Thymus (tissue), 11 donors: Measurements from ENCODE around the gene PLK5. TPM values are rescaled to one million over a fixed set of nuclear protein-coding genes. Genes with fewer than 3 reads are reported as not detected.

Source experiments
- DNase-seq, 9 donors: peaks; one replicate each; pipeline ENCODE4 v3.0.0-alpha.2; 2013; ENCODE audit warnings: low spot score in 9 of 9, low read depth in 6 of 9, missing footprints in 1 of 9
- H3K27ac ChIP-seq, 2 donors: one replicate each; pipeline ENCODE4 v1.5.1; 2013; ENCODE audit warnings: control low read depth in 1 of 2, low read depth in 1 of 2, low read length in 1 of 2, mild to moderate bottlenecking in 1 of 2, moderate library complexity in 1 of 2
- H3K27me3 ChIP-seq, 2 donors: one replicate each; pipeline ENCODE4 v1.5.1; 2013; ENCODE audit warnings: low read length in 1 of 2; ENCODE audit not compliant: control insufficient read depth in 2 of 2, insufficient read depth in 1 of 2
- H3K36me3 ChIP-seq, 2 donors: one replicate each; pipeline ENCODE4 v1.5.1; 2013; ENCODE audit warnings: low read length in 1 of 2, mild to moderate bottlenecking in 1 of 2, moderate library complexity in 1 of 2; ENCODE audit not compliant: control insufficient read depth in 2 of 2, insufficient read depth in 2 of 2
- H3K4me1 ChIP-seq, 2 donors: one replicate each; pipeline ENCODE4 v1.5.1; 2013; ENCODE audit warnings: low read length in 2 of 2; ENCODE audit not compliant: control insufficient read depth in 2 of 2, insufficient read depth in 2 of 2
- H3K4me3 ChIP-seq, 2 donors: one replicate each; pipeline ENCODE4 v1.5.1; 2013; ENCODE audit warnings: low read length in 2 of 2, control low read depth in 1 of 2, mild to moderate bottlenecking in 1 of 2
- H3K9me3 ChIP-seq, 2 donors: one replicate each; pipeline ENCODE4 v1.5.1; 2013; ENCODE audit warnings: low read length in 1 of 2, mild to moderate bottlenecking in 1 of 2; ENCODE audit not compliant: control insufficient read depth in 2 of 2, insufficient read depth in 1 of 2
- WGBS: extraction: QIAGEN DNeasy Blood & Tissue Kit; methylation state at CpG from one replicate; pipeline ENCODE4 v1.1.7; 2013; 5-methylcytosine and 5-hydroxymethylcytosine counted together
- polyA plus RNA-seq: library from polyadenylated mRNA; stranded (reverse); fragments of 200-250 nt; gene quantifications from one replicate; pipeline ENCODE4 v1.2.3, GENCODE V29; 2013
- total RNA-seq: library from RNA; stranded (reverse); fragments of 120-200 nt; gene quantifications from one replicate; pipeline ENCODE4 v1.2.4, GENCODE V29; 2013
- donor health status: healthy.

PLK5 gene
- total and polyA plus RNA-seq, 2 donors: 0.09 to 0.25 TPM

DNA sequence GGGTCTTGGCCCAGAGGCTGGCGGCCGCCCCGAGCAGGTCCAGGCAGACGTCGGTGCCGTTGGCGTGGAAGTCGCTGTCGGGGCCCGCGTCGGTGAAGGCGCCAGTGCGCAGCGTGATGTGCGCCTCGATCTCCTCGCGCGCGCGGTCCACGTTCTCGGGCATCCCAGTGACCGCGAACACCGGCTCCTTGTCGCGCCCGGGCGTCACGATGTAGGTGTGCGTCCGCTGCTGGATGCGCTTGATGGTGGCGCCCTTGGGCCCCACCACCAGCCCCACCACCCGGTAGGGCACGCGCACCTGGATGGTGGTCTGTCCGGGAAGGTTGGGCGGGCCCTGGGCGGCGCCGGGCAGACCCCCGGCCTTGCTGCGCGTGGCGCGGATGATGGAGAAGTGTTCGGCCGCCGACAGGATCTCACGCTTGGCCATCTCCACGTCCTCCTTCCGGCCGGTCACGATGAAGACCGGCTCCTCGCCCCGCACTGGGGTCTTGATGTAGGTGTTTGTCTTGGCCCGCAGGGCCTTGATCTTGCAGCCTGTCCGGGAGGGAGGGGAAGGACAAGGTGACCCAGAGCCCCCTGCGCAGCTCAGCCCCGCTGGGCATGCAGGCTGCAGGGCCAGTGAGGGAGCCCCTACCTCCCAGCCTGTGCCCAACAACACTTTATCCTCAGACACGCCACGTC, 32.7 kb downstream of the PLK5 start:
- Histone ChIP-seq H3K4me3 (no peak overlapping the region), H3K36me3 (peaks cover 0 to 12% of the 10 kb centered on the region in 2 donors), H3K27me3 (no peaks in the 10 kb centered on the region), H3K4me1 (no peaks in the 10 kb centered on the region), H3K9me3 (peaks cover 0 to 2% of the 10 kb centered on the region in 2 donors), H3K27ac (no peak overlapping the region)
- 98% methylated on average over 66 of the region's 66 CpGs for WGBS
- no peak for DNase-seq

DNA sequence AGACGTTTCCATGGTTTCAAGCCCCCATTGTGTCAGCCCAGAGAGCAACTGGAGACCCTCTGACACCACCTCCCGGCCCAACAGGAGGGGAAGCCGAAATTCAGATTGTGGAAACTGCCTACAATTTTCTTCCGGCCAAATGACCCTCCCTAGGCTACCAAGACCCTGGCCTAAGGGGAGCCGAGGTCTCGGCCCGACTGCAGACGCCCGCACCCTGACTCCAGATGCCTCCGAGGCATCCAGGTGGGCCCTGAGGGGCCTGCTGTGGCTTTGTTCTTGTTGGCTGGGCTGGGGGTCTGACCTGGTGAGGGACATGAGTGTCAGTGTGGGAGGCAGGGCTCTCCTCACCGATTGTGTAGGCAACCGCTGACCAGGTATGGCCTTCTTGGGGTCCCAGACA, 34.7 kb downstream of the PLK5 start:
- WGBS: 95% methylated on average over 12 of the region's 12 CpGs
- no peak overlapping the region for H3K4me3 ChIP-seq

GRCh38 chr19:1560286-1560882, 36.5 kb downstream of the PLK5 start:
- WGBS: 72% methylated on average over 25 of the region's 25 CpGs
- Histone ChIP-seq H3K27me3 (peaks cover 0 to 3% of the 10 kb centered on the region in 2 donors), H3K4me1 (no peaks in the 10 kb centered on the region), H3K27ac (no peak overlapping the region), H3K4me3 (no peak overlapping the region), H3K9me3 (peaks cover 0 to 5% of the 10 kb centered on the region in 2 donors), H3K36me3 (peaks cover 0 to 11% of the 10 kb centered on the region in 2 donors)
- no peak for DNase-seq

More for the DNA sequence above, 34.7 kb downstream of the PLK5 start:
- peaks cover 0 to 2% of the 10 kb centered on the region in 2 donors for H3K27me3 ChIP-seq
- H3K36me3 ChIP-seq: peaks cover 0 to 12% of the 10 kb centered on the region in 2 donors
- no peak overlapping the region for H3K27ac ChIP-seq
- H3K4me1 ChIP-seq: no peaks in the 10 kb centered on the region
- no peak for DNase-seq
- H3K9me3 ChIP-seq: no peaks in the 10 kb centered on the region

GRCh38 chr19:1561236-1561842, 37.5 kb downstream of the PLK5 start:
- H3K27ac ChIP-seq: no peak overlapping the region
- H3K27me3 ChIP-seq: peaks cover 3 to 12% of the 10 kb centered on the region in 2 donors
- H3K4me1 ChIP-seq: no peaks in the 10 kb centered on the region
- WGBS: 95% methylated on average over 17 of the region's 17 CpGs
- no peak for DNase-seq
- peaks cover 0 to 1% of the 10 kb centered on the region in 2 donors for H3K36me3 ChIP-seq
- H3K9me3 ChIP-seq: peaks cover 0 to 11% of the 10 kb centered on the region in 2 donors
- H3K4me3 ChIP-seq: no peak overlapping the region

GRCh38 chr19:1563251-1563650, 39.4 kb downstream of the PLK5 start:
- H3K4me1 ChIP-seq: peaks cover 2 to 6% of the 10 kb centered on the region in 2 donors
- no peak overlapping the region for H3K27ac ChIP-seq
- peaks cover 17 to 23% of the 10 kb centered on the region in 2 donors for H3K27me3 ChIP-seq
- no peak overlapping the region for H3K4me3 ChIP-seq
- H3K9me3 ChIP-seq: peaks cover 0 to 11% of the 10 kb centered on the region in 2 donors
- no peaks in the 10 kb centered on the region for H3K36me3 ChIP-seq
- 93% methylated on average over 6 of the region's 6 CpGs for WGBS
- DNase-seq: no peak

DNA sequence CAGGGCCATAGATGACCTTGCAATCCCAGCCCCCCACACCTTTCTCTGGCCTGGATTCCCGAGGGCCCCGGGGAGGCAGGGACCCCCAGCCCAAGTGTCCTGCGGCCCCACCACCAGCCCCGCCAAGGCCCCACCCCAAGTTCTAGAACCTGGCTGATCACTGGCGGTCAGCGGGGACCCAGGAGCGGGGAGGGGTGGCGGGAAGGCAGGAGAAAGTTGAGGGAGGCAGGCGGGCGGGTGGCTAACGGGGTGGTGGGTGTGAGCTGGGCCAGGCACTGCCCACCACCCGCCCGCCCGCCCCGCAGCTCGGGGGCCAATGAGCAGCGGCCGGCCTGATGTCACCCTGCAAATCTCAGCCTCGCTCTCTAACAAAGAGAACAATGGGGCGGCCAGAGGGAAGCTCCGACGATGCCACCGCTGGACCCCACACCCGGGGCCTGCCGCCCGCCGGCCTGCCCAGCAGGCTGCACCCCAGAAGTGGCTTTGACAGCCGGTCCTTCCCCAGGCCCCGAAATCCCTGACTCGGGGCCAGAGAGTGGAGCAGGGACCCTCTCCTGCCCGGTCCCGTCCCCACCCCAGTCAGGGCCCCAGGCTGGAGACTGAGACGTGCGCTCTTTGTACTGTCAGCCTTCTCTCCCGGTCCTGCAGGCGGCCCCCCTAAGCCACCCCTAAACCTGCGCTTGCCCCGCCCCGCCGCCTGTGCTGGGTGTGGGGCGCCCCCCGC, 42.7 kb downstream of the PLK5 start:
- WGBS: 50% methylated on average over 42 of the region's 42 CpGs
- peaks cover 0 to 21% of the 10 kb centered on the region in 2 donors for H3K9me3 ChIP-seq
- peaks cover 17 to 47% of the 10 kb centered on the region in 2 donors for H3K27me3 ChIP-seq
- H3K27ac ChIP-seq: peak overlapping the region; percentile 26 to 60
- H3K4me3 ChIP-seq: peak overlapping the region; percentile 35 to 74
- H3K4me1 ChIP-seq: peaks cover 6 to 12% of the 10 kb centered on the region in 2 donors
- H3K36me3 ChIP-seq: no peaks in the 10 kb centered on the region
- DNase-seq: peak in 1 of 9 donors; percentile 9

GRCh38 chr19:1567116-1567847, 43.4 kb downstream of the PLK5 start:
- peaks cover 0 to 21% of the 10 kb centered on the region in 2 donors for H3K9me3 ChIP-seq
- peak overlapping the region in 1 of 2 donors; percentile 74 for H3K4me3 ChIP-seq
- WGBS: 2% methylated on average over 108 of the region's 108 CpGs
- no peaks in the 10 kb centered on the region for H3K36me3 ChIP-seq
- H3K27ac ChIP-seq: peak overlapping the region in 1 of 2 donors; percentile 38
- peak in 1 of 9 donors; percentile 18 for DNase-seq
- H3K27me3 ChIP-seq: peaks cover 17 to 48% of the 10 kb centered on the region in 2 donors
- peaks cover 6 to 12% of the 10 kb centered on the region in 2 donors for H3K4me1 ChIP-seq

GRCh38 chr19:1567848-1568227, 44.0 kb downstream of the PLK5 start:
- Histone ChIP-seq H3K27ac (no peak overlapping the region), H3K9me3 (peaks cover 0 to 21% of the 10 kb centered on the region in 2 donors), H3K4me3 (peak overlapping the region in 1 of 2 donors; percentile 74), H3K4me1 (peaks cover 6 to 12% of the 10 kb centered on the region in 2 donors), H3K36me3 (no peaks in the 10 kb centered on the region), H3K27me3 (peaks cover 17 to 48% of the 10 kb centered on the region in 2 donors)
- DNase-seq: no peak
- 3% methylated on average over 61 of the region's 73 CpGs for WGBS
